HG03159 (cell line): Measurements from ENCODE around the gene TMEM242.

Source experiments
- ATAC-seq: cut with Tn5 transposase; IDR thresholded peaks from one replicate; pipeline ENCODE4 v1.9.1; 2021; ENCODE audit warnings: mild to moderate bottlenecking, moderate library complexity; ENCODE audit not compliant: unreplicated experiment

The TMEM242 gene

DNA sequence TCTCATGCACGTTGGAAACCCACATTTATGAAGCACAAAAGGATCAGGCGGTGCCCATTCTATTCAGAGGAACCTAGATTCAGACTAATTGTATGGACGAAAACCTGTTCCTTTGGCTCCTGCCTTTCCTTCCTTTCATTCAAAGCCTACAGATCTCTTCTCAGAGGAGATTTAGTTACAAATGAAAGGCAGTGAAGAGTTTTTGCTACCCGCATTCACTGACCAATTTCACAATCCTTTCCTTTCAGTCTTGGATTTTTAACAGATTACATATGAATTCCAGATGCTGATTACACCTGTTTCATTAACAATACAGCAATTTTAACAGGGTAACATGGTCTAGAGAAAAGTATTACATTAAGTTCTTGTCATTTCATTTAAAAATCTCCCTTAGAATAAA lies 32.0 kb downstream of the TMEM242 start:
- no peak for ATAC-seq

DNA sequence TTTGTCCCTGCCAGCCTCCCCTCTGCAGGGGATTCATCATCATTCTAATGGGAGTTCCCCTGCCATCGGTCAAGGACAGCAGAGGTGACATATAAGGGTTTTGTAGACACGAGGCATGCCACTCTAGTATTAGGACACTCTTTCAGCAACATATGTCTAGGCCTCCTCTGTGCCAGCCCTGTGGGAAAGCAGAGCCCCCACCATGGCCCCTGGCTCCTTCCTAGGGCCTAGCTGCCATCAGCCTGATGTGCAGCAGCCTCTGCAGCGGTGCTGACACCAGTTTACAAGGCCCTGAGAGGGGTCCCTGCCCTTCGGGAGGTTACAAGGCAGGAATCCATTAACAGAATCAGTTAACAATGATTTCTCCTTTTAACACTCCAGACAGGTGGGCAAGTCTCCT lies 32.5 kb downstream of the TMEM242 start:
- ATAC-seq: no peak

- ATAC-seq: no peak
Observed at GRCh38 chr6:157289764-157290163, 33.6 kb downstream of the TMEM242 start.

DNA sequence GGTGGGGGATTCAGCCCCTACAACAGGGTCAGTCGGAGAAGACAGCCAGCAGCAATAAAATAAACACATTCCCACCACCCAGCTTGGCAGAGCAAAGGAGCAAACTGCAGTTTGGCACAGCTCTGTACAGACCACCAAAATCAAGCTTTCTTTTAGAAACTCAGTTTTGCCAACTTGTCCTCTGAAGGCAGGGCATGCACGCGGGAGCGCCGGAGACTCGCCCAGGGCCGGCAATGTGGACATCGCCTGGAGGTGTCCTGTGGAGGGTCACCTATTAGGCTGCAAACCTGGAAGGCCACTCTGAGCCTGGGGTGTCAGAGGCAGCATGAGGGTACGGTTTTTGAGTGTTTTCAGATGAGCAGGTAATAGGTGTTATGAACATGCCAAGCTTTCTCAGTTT lies 34.7 kb downstream of the TMEM242 start:
- no peak for ATAC-seq

DNA sequence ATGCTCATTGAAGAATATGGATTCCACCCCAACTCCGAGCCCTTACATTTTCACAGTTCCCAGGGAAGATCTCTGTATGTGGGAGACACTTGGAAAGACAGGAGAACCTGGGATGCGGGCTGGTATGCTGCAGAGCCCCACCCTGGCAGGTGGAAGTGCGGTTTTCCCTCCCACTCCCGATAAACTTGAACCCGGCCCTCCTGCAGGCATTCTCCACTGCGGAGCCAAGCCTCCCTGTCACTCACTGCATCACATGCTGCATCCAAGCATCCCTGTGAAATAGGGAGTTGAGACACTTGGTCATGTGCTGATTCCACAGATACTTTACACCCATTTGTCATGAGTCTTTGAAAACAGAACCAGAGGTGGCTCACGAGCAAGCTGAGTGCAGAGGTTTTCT lies 35.4 kb downstream of the TMEM242 start:
- ATAC-seq: no peak

GRCh38 chr6:157287247-157287850 lies 36.0 kb downstream of the TMEM242 start:
- ATAC-seq: no peak

DNA sequence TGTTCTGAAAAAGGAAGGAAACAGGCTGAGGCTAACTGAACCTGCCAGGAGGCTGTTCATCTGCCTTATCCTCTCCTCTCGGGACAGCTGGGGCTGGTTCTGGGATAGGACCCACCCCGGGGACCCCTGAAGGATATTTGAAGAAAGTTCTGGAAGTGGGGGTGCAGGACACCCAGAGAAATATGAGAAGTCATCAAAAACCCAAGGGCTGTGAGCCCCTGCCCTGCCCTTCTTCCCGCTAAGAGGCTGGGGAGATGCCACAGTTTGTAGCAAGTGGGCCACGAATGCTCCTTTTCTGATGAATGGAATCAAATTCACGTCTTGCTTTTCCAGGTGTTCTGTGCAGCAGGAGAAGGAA lies 37.9 kb downstream of the TMEM242 start:
- ATAC-seq: no peak

DNA sequence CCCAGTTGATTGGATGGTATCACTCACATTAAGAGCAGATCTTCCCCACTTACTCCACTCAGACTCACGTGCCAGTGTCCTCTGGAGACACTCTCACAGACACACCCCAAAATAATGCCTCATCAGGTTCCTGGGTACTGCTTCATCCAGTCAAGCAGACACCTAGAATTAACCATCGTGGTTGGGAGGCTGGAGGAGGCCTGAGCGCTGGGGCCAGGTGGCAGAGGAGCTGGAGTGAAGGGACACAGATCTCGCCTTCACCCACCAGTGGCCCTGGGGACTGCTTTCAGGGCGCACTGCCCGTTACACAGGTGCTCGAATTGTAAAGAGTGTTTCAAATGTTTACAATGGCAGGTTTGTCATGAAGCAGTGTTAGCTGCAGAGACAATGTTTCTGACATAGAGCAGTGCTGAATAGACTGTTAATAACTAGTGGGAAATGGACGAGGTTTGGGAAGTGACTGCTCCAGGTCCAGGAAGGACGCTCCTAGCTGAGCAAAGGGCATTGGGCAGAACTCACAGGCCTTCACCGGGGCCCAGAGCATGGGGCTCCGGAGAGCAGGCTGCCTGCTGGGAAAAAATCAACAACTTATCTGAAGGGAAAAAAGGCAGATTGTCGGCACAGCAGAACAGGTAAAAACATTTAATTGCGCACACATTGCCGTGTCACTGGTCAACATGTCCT lies 38.4 kb downstream of the TMEM242 start:
- ATAC-seq: no peak

GRCh38 chr6:157283900-157284737 lies 39.2 kb downstream of the TMEM242 start:
- ATAC-seq: no peak

DNA sequence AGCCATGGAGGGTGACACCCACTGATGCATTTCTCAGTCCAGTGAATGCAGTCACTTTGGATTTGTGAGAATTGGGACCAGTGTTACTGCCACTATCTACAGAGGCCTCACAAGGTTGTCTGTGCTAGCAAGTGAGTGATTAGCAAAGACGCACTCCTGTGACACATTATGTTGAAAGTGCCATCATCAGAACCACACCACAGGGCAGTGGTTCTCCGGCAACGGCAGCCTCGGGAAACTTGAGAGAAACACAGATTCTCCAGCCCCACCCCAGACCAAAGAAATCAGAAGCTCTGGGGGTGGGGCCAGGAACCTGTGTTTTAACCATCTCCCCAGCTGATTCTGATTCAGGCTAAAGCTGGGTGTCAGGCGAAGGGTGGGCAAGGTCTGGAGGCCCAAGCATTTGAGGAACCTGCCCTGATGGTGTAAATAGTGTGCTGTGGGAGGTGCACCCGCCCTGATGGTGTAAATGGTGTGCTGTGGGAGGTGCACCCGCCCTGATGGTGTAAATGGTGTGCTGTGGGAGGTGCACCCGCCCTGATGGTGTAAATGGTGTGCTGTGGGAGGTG lies 39.9 kb downstream of the TMEM242 start:
- no peak for ATAC-seq

DNA sequence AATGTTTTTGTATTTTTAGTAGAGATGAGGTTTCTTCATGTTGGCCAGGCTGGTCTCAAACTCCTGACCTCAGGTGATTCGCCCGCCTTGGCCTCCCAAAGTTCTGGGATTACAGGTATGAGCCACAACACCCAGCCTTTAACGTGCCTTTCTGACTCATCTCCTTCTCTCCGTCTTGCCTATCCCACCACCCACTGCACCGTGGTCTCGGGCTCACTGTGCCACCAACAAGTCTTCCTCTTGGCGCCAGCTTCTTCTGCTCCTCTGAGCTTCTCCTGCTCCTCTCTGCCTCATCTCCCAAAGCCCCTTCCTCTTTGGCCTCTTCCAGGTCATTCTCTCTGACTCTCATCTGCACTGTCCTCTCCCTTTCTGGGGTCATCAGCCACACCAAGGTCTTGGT lies 41.0 kb downstream of the TMEM242 start:
- ATAC-seq: no peak

DNA sequence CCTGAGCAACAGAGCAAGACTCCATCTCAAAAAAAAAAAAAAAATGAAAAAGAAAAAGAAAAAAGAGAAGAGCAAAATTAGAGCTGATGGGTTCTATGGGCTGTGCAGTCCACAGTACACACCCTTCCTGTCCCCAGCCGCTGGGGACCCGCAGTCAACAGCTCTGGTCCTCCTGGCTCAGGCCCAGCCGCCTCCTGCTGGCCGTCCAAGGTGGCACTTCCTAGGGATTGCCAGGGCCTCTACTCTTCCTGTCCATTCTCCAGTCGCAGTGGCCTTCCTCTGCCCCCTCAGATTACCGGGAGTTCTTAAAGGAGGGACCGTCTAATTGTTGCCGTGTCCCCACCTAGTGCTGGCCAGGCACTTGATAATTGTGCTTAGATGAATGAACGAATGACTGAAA lies 41.7 kb downstream of the TMEM242 start:
- ATAC-seq: no peak

GRCh38 chr6:157280947-157281346 lies 42.4 kb downstream of the TMEM242 start:
- no peak for ATAC-seq

GRCh38 chr6:157280157-157280556 lies 43.2 kb downstream of the TMEM242 start:
- no peak for ATAC-seq

GRCh38 chr6:157278171-157278570 lies 45.1 kb downstream of the TMEM242 start:
- no peak for ATAC-seq

GRCh38 chr6:157276731-157277130 lies 46.6 kb downstream of the TMEM242 start:
- ATAC-seq: no peak

DNA sequence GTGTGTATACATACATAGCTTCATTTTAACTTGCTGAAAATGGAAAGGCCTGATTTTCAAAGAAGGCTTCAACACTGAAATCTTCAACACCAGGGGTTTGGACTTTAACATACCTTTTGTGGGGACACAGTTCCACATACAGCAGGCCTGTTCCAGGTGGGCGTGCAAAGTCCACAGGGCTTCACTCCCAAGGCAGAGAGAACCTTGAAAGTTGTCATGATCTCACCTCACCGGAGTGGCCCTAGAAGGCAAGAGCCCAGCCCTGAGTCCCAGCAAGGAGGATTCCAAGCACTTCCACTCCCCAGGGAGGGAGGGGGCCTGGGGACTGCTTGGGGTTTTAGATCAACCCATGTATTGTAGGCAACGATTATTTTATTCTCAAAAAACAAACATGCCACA lies 47.2 kb downstream of the TMEM242 start:
- no peak for ATAC-seq

GRCh38 chr6:157274471-157275226 lies 48.7 kb downstream of the TMEM242 start:
- ATAC-seq: peak; percentile 89

DNA sequence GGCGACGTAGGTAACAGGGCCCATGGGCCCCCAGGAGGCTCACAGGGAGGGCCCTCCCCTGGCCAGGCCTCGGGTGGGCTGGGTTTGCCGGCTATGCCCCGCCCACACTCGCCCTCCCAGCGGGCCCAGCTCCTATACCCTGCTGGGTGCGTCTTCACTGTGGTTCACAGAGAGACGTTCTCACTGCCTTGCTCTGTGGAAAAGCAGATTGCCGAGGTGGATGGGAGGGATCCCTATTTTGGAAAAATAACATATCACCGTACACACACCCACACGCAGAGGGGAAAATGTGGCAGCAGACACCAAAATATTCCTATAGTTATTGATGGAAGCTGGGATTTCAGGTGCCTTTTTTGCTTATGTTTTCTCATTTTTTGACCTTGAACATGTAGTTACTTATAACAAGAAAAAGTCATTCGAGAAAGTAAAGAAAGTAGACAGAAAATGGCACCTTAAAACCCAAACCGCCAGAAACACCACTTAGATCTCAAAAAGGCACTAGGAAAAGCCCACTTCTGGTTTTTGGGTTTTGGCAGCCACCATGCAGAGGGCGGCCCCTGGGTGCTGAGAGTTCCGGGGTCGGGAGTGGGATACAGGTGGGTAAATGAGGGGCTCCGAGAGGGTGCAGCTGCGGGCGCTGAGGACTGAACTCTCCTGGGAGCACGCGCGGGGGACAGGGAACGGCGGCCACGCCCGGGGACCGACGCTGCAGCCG lies 49.4 kb downstream of the TMEM242 start:
- ATAC-seq: peak; percentile 38
